Measurements from ENCODE around the gene TUFT1. TPM values are rescaled to one million over a fixed set of nuclear protein-coding genes. Genes with fewer than 3 reads are reported as not detected.
A peak's percentile ranks its signal among the peaks of the same experiment; 100 is the strongest.

The TUFT1 gene
- polyA plus RNA-seq, 3 donors, result 1.5 to 1.7 (median 1.6) TPM

DNA sequence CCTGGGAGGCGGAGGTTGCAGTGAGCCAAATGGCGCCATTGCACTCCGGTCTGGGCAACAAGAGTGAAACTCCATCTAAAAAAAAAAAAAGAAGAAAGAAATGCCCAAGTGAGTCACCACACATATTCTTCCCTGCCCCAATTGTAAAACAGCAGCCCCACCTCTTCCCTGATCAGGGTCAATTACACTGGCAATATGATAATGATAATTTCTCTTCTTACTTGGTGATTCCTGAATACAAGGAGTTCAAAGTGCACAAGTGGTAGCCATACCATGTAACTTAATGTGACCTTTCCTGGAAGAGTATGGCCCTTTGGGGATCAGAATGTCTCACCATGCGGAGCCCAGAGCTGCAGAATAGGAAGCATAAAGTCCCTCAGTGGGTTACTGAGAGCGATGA, 40.7 kb upstream of the TUFT1 start:
- no peaks in the 10 kb centered on the region for H3K79me2 ChIP-seq (ENCODE audit: insufficient read depth, low read length)
- H3K4me3 ChIP-seq (replicated peaks in 1 of 3; ENCODE audit: low read depth in 2 of 3, low read length in 3 of 3), result no peak overlapping the region
- no peaks in the 10 kb centered on the region for H3K4me1 ChIP-seq (ENCODE audit: control insufficient read depth in 1 of 2, insufficient read depth in 2 of 2, low read length in 2 of 2)
- no peaks in the 10 kb centered on the region for H3K27me3 ChIP-seq (ENCODE audit: control insufficient read depth in 2 of 2, insufficient read depth in 2 of 2, low read length in 2 of 2)
- 95% methylated on average over 2 of the region's 5 CpGs for WGBS (ENCODE audit: insufficient coverage)
- H3K9ac ChIP-seq (ENCODE audit: insufficient read depth, low read length, poor library complexity, severe bottlenecking), result no peak overlapping the region
- intact Hi-C loops (cut with micrococcal nuclease), result no loop called here
- Mint-ChIP-seq H3K4me1 (no peaks in the 10 kb centered on the region), H3K9me3 (peaks cover 0 to 4% (median 0%) of the 10 kb centered on the region in 7 donors), H3K27me3 (ENCODE audit: low read depth in 3 of 3) (peaks cover 4 to 9% (median 6%) of the 10 kb centered on the region in 3 donors), H3K36me3 (no peaks in the 10 kb centered on the region), H3K27ac (peak overlapping the region in 1 of 7 donors; percentile 55), H3K4me3 (no peak overlapping the region)
- no peaks in the 10 kb centered on the region for H4K20me1 ChIP-seq (ENCODE audit: insufficient read depth, low read length)
- no peak overlapping the region for H3K27ac ChIP-seq (ENCODE audit: low read depth in 1 of 2, low read length in 2 of 2)
- TF ChIP-seq, protein P1, sequence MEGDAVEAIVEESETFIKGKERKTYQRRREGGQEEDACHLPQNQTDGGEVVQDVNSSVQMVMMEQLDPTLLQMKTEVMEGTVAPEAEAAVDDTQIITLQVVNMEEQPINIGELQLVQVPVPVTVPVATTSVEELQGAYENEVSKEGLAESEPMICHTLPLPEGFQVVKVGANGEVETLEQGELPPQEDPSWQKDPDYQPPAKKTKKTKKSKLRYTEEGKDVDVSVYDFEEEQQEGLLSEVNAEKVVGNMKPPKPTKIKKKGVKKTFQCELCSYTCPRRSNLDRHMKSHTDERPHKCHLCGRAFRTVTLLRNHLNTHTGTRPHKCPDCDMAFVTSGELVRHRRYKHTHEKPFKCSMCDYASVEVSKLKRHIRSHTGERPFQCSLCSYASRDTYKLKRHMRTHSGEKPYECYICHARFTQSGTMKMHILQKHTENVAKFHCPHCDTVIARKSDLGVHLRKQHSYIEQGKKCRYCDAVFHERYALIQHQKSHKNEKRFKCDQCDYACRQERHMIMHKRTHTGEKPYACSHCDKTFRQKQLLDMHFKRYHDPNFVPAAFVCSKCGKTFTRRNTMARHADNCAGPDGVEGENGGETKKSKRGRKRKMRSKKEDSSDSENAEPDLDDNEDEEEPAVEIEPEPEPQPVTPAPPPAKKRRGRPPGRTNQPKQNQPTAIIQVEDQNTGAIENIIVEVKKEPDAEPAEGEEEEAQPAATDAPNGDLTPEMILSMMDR (IDR thresholded peaks at IDR 0.05), result no peak
- H3K4me2 ChIP-seq (replicated peaks; ENCODE audit: extremely low read depth, low read length, poor library complexity, severe bottlenecking), result no peak overlapping the region
- DNase-seq, result no peak
- no peaks in the 10 kb centered on the region for H3K9me3 ChIP-seq (replicated peaks in 1 of 2; ENCODE audit: control insufficient read depth in 1 of 2, insufficient read depth in 1 of 2, low read length in 2 of 2)
- no peak overlapping the region for H2AFZ ChIP-seq (ENCODE audit: insufficient read depth, low read depth, low read length, poor library complexity, severe bottlenecking)
- no peaks in the 10 kb centered on the region for H3K36me3 ChIP-seq (replicated peaks in 1 of 2; ENCODE audit: control insufficient read depth in 1 of 2, insufficient read depth in 2 of 2, low read length in 2 of 2)

DNA sequence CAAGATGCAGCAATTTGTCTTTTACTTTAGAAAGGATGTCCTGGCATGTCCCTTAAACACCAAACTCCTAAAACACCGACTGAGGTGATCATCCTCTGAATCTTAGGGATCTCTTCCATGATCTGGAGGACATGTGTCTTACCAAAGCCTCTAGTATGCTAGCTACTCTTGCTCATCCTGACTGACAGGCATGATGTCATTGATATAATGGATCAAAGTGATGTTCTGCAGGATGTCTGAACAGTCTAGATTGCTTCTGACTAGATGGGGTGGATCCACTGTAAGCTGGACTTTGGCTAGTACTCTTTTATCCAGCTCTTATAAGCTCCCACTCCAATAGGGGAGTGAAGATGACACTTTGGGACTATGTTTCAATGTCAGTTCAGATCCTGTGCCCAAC, 40.2 kb upstream of the TUFT1 start:
- no peak overlapping the region for H3K4me3 ChIP-seq (replicated peaks in 1 of 3; ENCODE audit: low read depth in 2 of 3, low read length in 3 of 3)
- Mint-ChIP-seq H3K4me3 (no peak overlapping the region), H3K36me3 (no peaks in the 10 kb centered on the region), H3K9me3 (peaks cover 0 to 4% (median 0%) of the 10 kb centered on the region in 7 donors), H3K4me1 (no peaks in the 10 kb centered on the region), H3K27me3 (ENCODE audit: low read depth in 3 of 3) (peaks cover 4 to 9% (median 6%) of the 10 kb centered on the region in 3 donors), H3K27ac (no peak overlapping the region)
- intact Hi-C loops (cut with micrococcal nuclease), result no loop called here
- H3K36me3 ChIP-seq (replicated peaks in 1 of 2; ENCODE audit: control insufficient read depth in 1 of 2, insufficient read depth in 2 of 2, low read length in 2 of 2), result no peaks in the 10 kb centered on the region
- H3K27me3 ChIP-seq (ENCODE audit: control insufficient read depth in 2 of 2, insufficient read depth in 2 of 2, low read length in 2 of 2), result no peaks in the 10 kb centered on the region
- H4K20me1 ChIP-seq (ENCODE audit: insufficient read depth, low read length), result no peaks in the 10 kb centered on the region
- no peaks in the 10 kb centered on the region for H3K4me1 ChIP-seq (ENCODE audit: control insufficient read depth in 1 of 2, insufficient read depth in 2 of 2, low read length in 2 of 2)
- TF ChIP-seq, protein P1 (IDR thresholded peaks at IDR 0.05), result no peak
- H3K27ac ChIP-seq (ENCODE audit: low read depth in 1 of 2, low read length in 2 of 2), result no peak overlapping the region
- no peak overlapping the region for H2AFZ ChIP-seq (ENCODE audit: insufficient read depth, low read depth, low read length, poor library complexity, severe bottlenecking)
- H3K4me2 ChIP-seq (replicated peaks; ENCODE audit: extremely low read depth, low read length, poor library complexity, severe bottlenecking), result no peak overlapping the region
- H3K9me3 ChIP-seq (replicated peaks in 1 of 2; ENCODE audit: control insufficient read depth in 1 of 2, insufficient read depth in 1 of 2, low read length in 2 of 2), result no peaks in the 10 kb centered on the region
- no peak overlapping the region for H3K9ac ChIP-seq (ENCODE audit: insufficient read depth, low read length, poor library complexity, severe bottlenecking)
- no CpG with 5 or more reads among the region's 1 CpG for WGBS (ENCODE audit: insufficient coverage)
- no peak for DNase-seq
- H3K79me2 ChIP-seq (ENCODE audit: insufficient read depth, low read length), result no peaks in the 10 kb centered on the region

Data from CD14-positive monocyte (primary cell).